Neural cell (in vitro differentiated cells): ENCODE measurements around the gene CPS1. TPM values are rescaled to one million over a fixed set of nuclear protein-coding genes. Genes with fewer than 3 reads are reported as not detected.

Experiments
- H2AFZ ChIP-seq: fragments of 200-600, 300-800 bp; sonication (generic), shearing (Covaris generic); 2 replicates; pipeline ENCODE4 v1.6.0; 2014; ENCODE audit warnings: low read depth, mild to moderate bottlenecking, antibody characterized with exemption, low read length, moderate library complexity
- H3F3A ChIP-seq: fragments of 200-600 bp; shearing (Covaris generic); 2 replicates; pipeline ENCODE4 v1.6.1; 2016; ENCODE audit warnings: mild to moderate bottlenecking, moderate library complexity, mixed read lengths, antibody characterized with exemption, low read length; ENCODE audit not compliant: insufficient read depth, poor library complexity, severe bottlenecking
- H3K27ac ChIP-seq: fragments of 200-600, 300-800 bp; sonication (generic), shearing (Covaris generic); 2 replicates; pipeline ENCODE4 v1.5.1; 2014; ENCODE audit warnings: mild to moderate bottlenecking, low read length, moderate library complexity
- H3K27me3 ChIP-seq: fragments of 300-800, 200-600 bp; sonication (generic), shearing (Covaris generic); 2 replicates; pipeline ENCODE4 v1.6.0; 2014; ENCODE audit warnings: mild to moderate bottlenecking, low read depth, low read length, moderate library complexity; ENCODE audit not compliant: insufficient read depth
- H3K36me3 ChIP-seq: fragments of 300-800, 200-600 bp; sonication (generic), shearing (Covaris generic); 2 replicates; pipeline ENCODE4 v1.5.1; 2014; ENCODE audit warnings: mild to moderate bottlenecking, antibody characterized with exemption, low read length, moderate library complexity; ENCODE audit not compliant: insufficient read depth
- H3K4me2 ChIP-seq: fragments of 300-800, 200-600 bp; sonication (generic), shearing (Covaris generic); 2 replicates; pipeline ENCODE4 v1.6.0; 2014; ENCODE audit warnings: mild to moderate bottlenecking, low read length
- H3K4me3 ChIP-seq: fragments of 300-800, 200-600 bp; sonication (generic), shearing (Covaris generic); 2 replicates; pipeline ENCODE4 v1.5.1; 2014; ENCODE audit warnings: mild to moderate bottlenecking, low read length, moderate library complexity
- H3K79me2 ChIP-seq: fragments of 200-600 bp; shearing (Covaris generic); replicated peaks from 2 replicates; pipeline ENCODE4 v1.6.0; 2014; ENCODE audit warnings: mild to moderate bottlenecking, low read length, moderate library complexity; ENCODE audit not compliant: insufficient read depth
- H3K9ac ChIP-seq: fragments of 300-800, 200-600 bp; sonication (generic), shearing (Covaris generic); 2 replicates; pipeline ENCODE4 v1.6.1; 2016; ENCODE audit warnings: mild to moderate bottlenecking, low read length, mixed read lengths
- H3K9me2 ChIP-seq: fragments of 200-600 bp; shearing (Covaris generic); 2 replicates; pipeline ENCODE4 v1.6.1; 2016; ENCODE audit warnings: mild to moderate bottlenecking, low read length, mixed read lengths; ENCODE audit not compliant: insufficient read depth
- H3K9me3 ChIP-seq: fragments of 200-600, 300-800 bp; sonication (generic), shearing (Covaris generic); 2 replicates; pipeline ENCODE4 v1.6.1; 2016; ENCODE audit warnings: mild to moderate bottlenecking, mixed run types, low read length, moderate library complexity, mixed read lengths
- H4K20me1 ChIP-seq: fragments of 200-600 bp; shearing (Covaris generic); 2 replicates; pipeline ENCODE4 v1.6.1; 2016; ENCODE audit warnings: mild to moderate bottlenecking, mixed run types; ENCODE audit not compliant: insufficient read depth
- EP300 ChIP-seq: fragments of 450-650 bp; conservative IDR thresholded peaks from 2 replicates; pipeline ENCODE4 v1.6.1; 2014; ENCODE audit warnings: antibody characterized with exemption, mild to moderate bottlenecking, moderate library complexity; ENCODE audit not compliant: poor library complexity, severe bottlenecking
- EZH2 ChIP-seq: fragments of 200-600, 300-800 bp; shearing (Covaris generic), sonication (generic); IDR thresholded peaks from 2 replicates; pipeline ENCODE4 v1.6.1; 2014; ENCODE audit warnings: antibody characterized with exemption, low read length, borderline replicate concordance, mild to moderate bottlenecking; ENCODE audit not compliant: insufficient read depth, poor library complexity, severe bottlenecking
- MXI1 ChIP-seq: fragments of 450-650 bp; conservative IDR thresholded peaks from 2 replicates; pipeline ENCODE4 v1.6.1; 2014; ENCODE audit warnings: antibody characterized with exemption, mild to moderate bottlenecking; ENCODE audit not compliant: poor library complexity, severe bottlenecking
- POLR2AphosphoS5 ChIP-seq: IDR thresholded peaks from 2 replicates; pipeline ENCODE4 v1.6.1; 2012
- RAD21 ChIP-seq: fragments of 450-650 bp; conservative IDR thresholded peaks from 2 replicates; pipeline ENCODE4 v1.6.1; 2014; ENCODE audit warnings: antibody characterized with exemption, mild to moderate bottlenecking, moderate library complexity
- SMC3 ChIP-seq: fragments of 450-650 bp; conservative IDR thresholded peaks from 2 replicates; pipeline ENCODE4 v1.6.1; 2014; ENCODE audit warnings: antibody characterized with exemption, mild to moderate bottlenecking, moderate library complexity; ENCODE audit not compliant: poor library complexity
- TAF1 ChIP-seq: IDR thresholded peaks from 2 replicates; pipeline ENCODE4 v1.6.1; 2012; ENCODE audit warnings: low read depth
- polyA plus RNA-seq: library from polyadenylated mRNA; depleted of rRNA; stranded (reverse); fragments of >200 nt; gene quantifications from 2 replicates; pipeline ENCODE4 v1.2.3, GENCODE V29; 2014
- TF ChIP-seq, protein P1 (sequence below): fragments of 450-650 bp; IDR thresholded peaks from 2 replicates; pipeline ENCODE4 v1.5.1; 2014; ENCODE audit warnings: antibody characterized with exemption, mild to moderate bottlenecking, moderate library complexity; ENCODE audit not compliant: poor library complexity, severe bottlenecking
- TF ChIP-seq, protein P2 (sequence below): IDR thresholded peaks from 2 replicates; pipeline ENCODE4 v1.6.1; 2012; ENCODE audit warnings: borderline replicate concordance

CPS1 gene
- polyA plus RNA-seq, 1 donor from 2014 or later: 0.25 TPM

DNA sequence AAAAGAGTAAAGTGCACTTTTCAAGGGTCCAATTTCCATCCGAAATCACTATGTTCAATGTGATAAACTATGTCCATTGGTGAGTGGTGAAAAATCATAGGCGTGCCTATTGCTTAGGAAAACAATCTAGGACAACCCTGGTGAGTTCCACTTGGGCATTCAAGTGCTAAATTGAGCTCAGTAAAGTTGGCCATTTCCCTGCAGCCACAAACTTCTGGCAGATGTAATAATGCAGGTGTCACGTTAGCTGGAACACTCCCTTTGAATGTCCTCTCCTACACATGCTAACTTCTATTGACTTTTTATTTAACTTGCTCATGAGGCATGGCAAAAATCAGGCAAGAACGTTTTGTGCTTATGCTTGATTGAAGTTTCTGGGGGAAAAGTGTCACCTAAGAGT is 67.1 kb downstream of the CPS1 start:
- no peaks in the 10 kb centered on the region for H3K9me2 ChIP-seq
- H3K9ac ChIP-seq: no peak overlapping the region
- H3K4me2 ChIP-seq: no peak overlapping the region
- no peaks in the 10 kb centered on the region for H3K27me3 ChIP-seq
- no peaks in the 10 kb centered on the region for H4K20me1 ChIP-seq
- no peaks in the 10 kb centered on the region for H3F3A ChIP-seq
- no peaks in the 10 kb centered on the region for H3K79me2 ChIP-seq
- H2AFZ ChIP-seq: no peak overlapping the region
- no peaks in the 10 kb centered on the region for H3K36me3 ChIP-seq
- no peaks in the 10 kb centered on the region for H3K9me3 ChIP-seq
- no peak overlapping the region for H3K27ac ChIP-seq
- no peak for TF ChIP-seq POLR2AphosphoS5
- TF ChIP-seq, protein P1, sequence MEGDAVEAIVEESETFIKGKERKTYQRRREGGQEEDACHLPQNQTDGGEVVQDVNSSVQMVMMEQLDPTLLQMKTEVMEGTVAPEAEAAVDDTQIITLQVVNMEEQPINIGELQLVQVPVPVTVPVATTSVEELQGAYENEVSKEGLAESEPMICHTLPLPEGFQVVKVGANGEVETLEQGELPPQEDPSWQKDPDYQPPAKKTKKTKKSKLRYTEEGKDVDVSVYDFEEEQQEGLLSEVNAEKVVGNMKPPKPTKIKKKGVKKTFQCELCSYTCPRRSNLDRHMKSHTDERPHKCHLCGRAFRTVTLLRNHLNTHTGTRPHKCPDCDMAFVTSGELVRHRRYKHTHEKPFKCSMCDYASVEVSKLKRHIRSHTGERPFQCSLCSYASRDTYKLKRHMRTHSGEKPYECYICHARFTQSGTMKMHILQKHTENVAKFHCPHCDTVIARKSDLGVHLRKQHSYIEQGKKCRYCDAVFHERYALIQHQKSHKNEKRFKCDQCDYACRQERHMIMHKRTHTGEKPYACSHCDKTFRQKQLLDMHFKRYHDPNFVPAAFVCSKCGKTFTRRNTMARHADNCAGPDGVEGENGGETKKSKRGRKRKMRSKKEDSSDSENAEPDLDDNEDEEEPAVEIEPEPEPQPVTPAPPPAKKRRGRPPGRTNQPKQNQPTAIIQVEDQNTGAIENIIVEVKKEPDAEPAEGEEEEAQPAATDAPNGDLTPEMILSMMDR: no peak
- TF ChIP-seq EP300: no peak
- no peak for TF ChIP-seq EZH2
- no peak for TF ChIP-seq SMC3
- TF ChIP-seq TAF1: no peak
- no peak for TF ChIP-seq MXI1
- no peak for TF ChIP-seq RAD21
- TF ChIP-seq, protein P2, sequence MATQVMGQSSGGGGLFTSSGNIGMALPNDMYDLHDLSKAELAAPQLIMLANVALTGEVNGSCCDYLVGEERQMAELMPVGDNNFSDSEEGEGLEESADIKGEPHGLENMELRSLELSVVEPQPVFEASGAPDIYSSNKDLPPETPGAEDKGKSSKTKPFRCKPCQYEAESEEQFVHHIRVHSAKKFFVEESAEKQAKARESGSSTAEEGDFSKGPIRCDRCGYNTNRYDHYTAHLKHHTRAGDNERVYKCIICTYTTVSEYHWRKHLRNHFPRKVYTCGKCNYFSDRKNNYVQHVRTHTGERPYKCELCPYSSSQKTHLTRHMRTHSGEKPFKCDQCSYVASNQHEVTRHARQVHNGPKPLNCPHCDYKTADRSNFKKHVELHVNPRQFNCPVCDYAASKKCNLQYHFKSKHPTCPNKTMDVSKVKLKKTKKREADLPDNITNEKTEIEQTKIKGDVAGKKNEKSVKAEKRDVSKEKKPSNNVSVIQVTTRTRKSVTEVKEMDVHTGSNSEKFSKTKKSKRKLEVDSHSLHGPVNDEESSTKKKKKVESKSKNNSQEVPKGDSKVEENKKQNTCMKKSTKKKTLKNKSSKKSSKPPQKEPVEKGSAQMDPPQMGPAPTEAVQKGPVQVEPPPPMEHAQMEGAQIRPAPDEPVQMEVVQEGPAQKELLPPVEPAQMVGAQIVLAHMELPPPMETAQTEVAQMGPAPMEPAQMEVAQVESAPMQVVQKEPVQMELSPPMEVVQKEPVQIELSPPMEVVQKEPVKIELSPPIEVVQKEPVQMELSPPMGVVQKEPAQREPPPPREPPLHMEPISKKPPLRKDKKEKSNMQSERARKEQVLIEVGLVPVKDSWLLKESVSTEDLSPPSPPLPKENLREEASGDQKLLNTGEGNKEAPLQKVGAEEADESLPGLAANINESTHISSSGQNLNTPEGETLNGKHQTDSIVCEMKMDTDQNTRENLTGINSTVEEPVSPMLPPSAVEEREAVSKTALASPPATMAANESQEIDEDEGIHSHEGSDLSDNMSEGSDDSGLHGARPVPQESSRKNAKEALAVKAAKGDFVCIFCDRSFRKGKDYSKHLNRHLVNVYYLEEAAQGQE: no peak
- no peak overlapping the region for H3K4me3 ChIP-seq

DNA sequence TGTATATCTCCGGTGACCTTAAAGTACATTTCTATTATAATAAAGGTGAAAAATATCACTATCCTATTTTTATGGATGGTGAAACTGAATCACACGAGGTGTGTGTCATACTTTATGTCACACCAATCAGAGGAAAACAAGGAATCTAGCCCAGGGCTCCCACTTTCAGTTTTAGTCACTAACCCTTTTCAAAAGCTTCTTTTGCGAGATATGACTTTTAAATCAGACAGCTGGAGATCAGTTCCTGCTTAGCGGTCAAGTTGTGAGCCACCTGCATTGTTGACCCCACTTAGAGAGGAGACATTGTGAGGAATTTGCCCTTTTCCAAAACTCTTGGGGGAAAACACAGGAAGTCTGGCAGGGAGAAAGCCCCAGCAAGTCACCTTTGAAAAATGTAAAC is 70.5 kb downstream of the CPS1 start:
- H3K9me2 ChIP-seq: no peaks in the 10 kb centered on the region
- no peak overlapping the region for H2AFZ ChIP-seq
- no peak overlapping the region for H3K4me3 ChIP-seq
- no peaks in the 10 kb centered on the region for H4K20me1 ChIP-seq
- H3K4me2 ChIP-seq: no peak overlapping the region
- H3F3A ChIP-seq: no peaks in the 10 kb centered on the region
- no peaks in the 10 kb centered on the region for H3K79me2 ChIP-seq
- H3K27ac ChIP-seq: no peak overlapping the region
- H3K9me3 ChIP-seq: no peaks in the 10 kb centered on the region
- H3K36me3 ChIP-seq: no peaks in the 10 kb centered on the region
- H3K9ac ChIP-seq: no peak overlapping the region
- TF ChIP-seq RAD21 (no peak), EP300 (no peak), POLR2AphosphoS5 (no peak), EZH2 (no peak), MXI1 (no peak), SMC3 (no peak)
- TF ChIP-seq, protein P1: no peak
- TF ChIP-seq, protein P2: no peak
- H3K27me3 ChIP-seq: no peaks in the 10 kb centered on the region
